ENCODE measurements around the gene TRPM4.

- TF ChIP-seq CTCF (conservative IDR thresholded peaks at IDR 0.05; ENCODE audit: low read length) (no peak), EZH2phosphoT487 (IDR thresholded peaks at IDR 0.05; ENCODE audit: borderline replicate concordance, low read depth, low read length) (no peak)
Observed at GRCh38 chr19:49155005-49155819, 2.4 kb upstream of the TRPM4 start, which contains the start of gene HRC.

All from OCI-LY7 (cell line).